Peyer's patch (tissue), 4 donors: ENCODE data around the gene SNX12. TPM values are rescaled to one million over a fixed set of nuclear protein-coding genes. Genes with fewer than 3 reads are reported as not detected.
A peak's percentile ranks its signal among the peaks of the same experiment; 100 is the strongest.

Source experiments
- DNase-seq, 3 donors: peaks; one replicate each; pipeline ENCODE4 v3.0.0-alpha.2; 2017 to 2019
- H3K27ac ChIP-seq, 4 donors: fragments of 200-600 bp; sonication (generic); one replicate each; pipeline ENCODE4 v1.5.1; 2016 to 2019
- H3K27me3 ChIP-seq, 2 donors: fragments of 200-600 bp; sonication (generic); one replicate each; pipeline ENCODE4 v1.5.1; 2019
- H3K36me3 ChIP-seq, 3 donors: fragments of 200-600 bp; sonication (generic); one replicate each; pipeline ENCODE4 v1.5.1; 2016 to 2019
- H3K4me1 ChIP-seq, 4 donors: fragments of 200-600 bp; sonication (generic); one replicate each; pipeline ENCODE4 v1.5.1; 2016 to 2019
- H3K4me3 ChIP-seq, 4 donors: fragments of 200-600 bp; sonication (generic); 1 replicate in 3 of 4; 2 replicates in 1 of 4; pipeline ENCODE4 v1.5.1; 2016 to 2019; ENCODE audit warnings: mild to moderate bottlenecking in 1 of 4
- H3K9me3 ChIP-seq, 4 donors: fragments of 200-600 bp; sonication (generic); one replicate each; pipeline ENCODE4 v1.5.1; 2016 to 2019; ENCODE audit warnings: mild to moderate bottlenecking in 1 of 4
- CTCF ChIP-seq, 6 experiments: fragments of 450-650 bp in 4 of 6; fragments of 200-600 bp in 2 of 6; sonication (generic) in 1 of 6; IDR thresholded peaks; one replicate each; pipeline ENCODE4 v1.5.1; 2017 to 2019; ENCODE audit warnings: antibody characterized with exemption in 6 of 6, mild to moderate bottlenecking in 3 of 6, moderate library complexity in 1 of 6
- POLR2A ChIP-seq, 2 donors: fragments of 450-650 bp; IDR thresholded peaks; one replicate each; pipeline ENCODE4 v1.5.1; 2017; ENCODE audit warnings: antibody characterized with exemption in 2 of 2, mild to moderate bottlenecking in 2 of 2, moderate library complexity in 2 of 2
- total RNA-seq, 4 donors: library from RNA; depleted of rRNA; stranded (reverse); fragments of >200 nt; gene quantifications; one replicate each; pipeline ENCODE4 v1.1.0, GENCODE V29; 2016

The SNX12 gene
- 100 to 1,000 TPM in 1 of 4 donors, 10 to 100 TPM in 3; 62.7 to 108 (median 67.5) TPM for total RNA-seq

- TF ChIP-seq CTCF (IDR thresholded peaks at IDR 0.05) (peak in 4 of 6 experiments; percentile 85 to 92 (median 88)), POLR2A (IDR thresholded peaks at IDR 0.05) (peak; percentile 42 to 60)
- peak within 1 kb of the TSS; percentile 46 to 73 (median 64) for H3K4me3 ChIP-seq
- peak; percentile 85 to 96 (median 90) for DNase-seq
Measured at GRCh38 chrX:71068044-71068918, at the start of gene SNX12. Gene SNX12 (minus strand): TSS chrX:71068334. CDS start chrX:71068306, 28 bp downstream.

GRCh38 chrX:71117358-71117757, 49.2 kb upstream of the SNX12 start:
- Histone ChIP-seq H3K36me3 (peaks cover 0 to 16% (median 0%) of the 10 kb centered on the region in 3 donors), H3K27ac (peak overlapping the region in 1 of 4 donors; percentile 82), H3K9me3 (no peaks in the 10 kb centered on the region), H3K27me3 (no peaks in the 10 kb centered on the region), H3K4me3 (no peak overlapping the region), H3K4me1 (peaks cover 0 to 11% (median 0%) of the 10 kb centered on the region in 4 donors)
- DNase-seq = no peak
- TF ChIP-seq CTCF (IDR thresholded peaks at IDR 0.05) (no peak), POLR2A (IDR thresholded peaks at IDR 0.05) (no peak)

More at GRCh38 chrX:71068044-71068918, at the start of gene SNX12:
- Histone ChIP-seq H3K27ac (peak within 1 kb of the TSS; percentile 74 to 91 (median 85)), H3K27me3 (no peaks in the 10 kb centered on the region), H3K36me3 (no peaks in the 10 kb centered on the region), H3K9me3 (no peaks in the 10 kb centered on the region), H3K4me1 (peaks cover 0 to 8% (median 2%) of the 10 kb centered on the region in 4 donors)

- peak overlapping the region; percentile 9 to 48 (median 38) for H3K4me3 ChIP-seq
- TF ChIP-seq CTCF (IDR thresholded peaks at IDR 0.05) (no peak), POLR2A (IDR thresholded peaks at IDR 0.05) (no peak)
- no peaks in the 10 kb centered on the region for H3K36me3 ChIP-seq
- H3K27ac ChIP-seq = peak overlapping the region; percentile 75 to 87 (median 78)
- no peaks in the 10 kb centered on the region for H3K9me3 ChIP-seq
- H3K4me1 ChIP-seq = no peaks in the 10 kb centered on the region
- no peaks in the 10 kb centered on the region for H3K27me3 ChIP-seq
- DNase-seq = no peak
Measured at GRCh38 chrX:71111921-71112431, 43.8 kb upstream of the SNX12 start.

GRCh38 chrX:71111141-71111843, 43.2 kb upstream of the SNX12 start, which contains the start of gene IL2RG:
Gene IL2RG (minus strand): TSS chrX:71111577. CDS start chrX:71111539, 38 bp downstream.
- H3K36me3 ChIP-seq = no peaks in the 10 kb centered on the region
- H3K4me3 ChIP-seq = peak within 1 kb of the TSS; percentile 36 to 48 (median 44)
- peak within 1 kb of the TSS; percentile 75 to 87 (median 78) for H3K27ac ChIP-seq
- peak; percentile 70 to 79 for TF ChIP-seq POLR2A (IDR thresholded peaks at IDR 0.05)
- TF ChIP-seq CTCF (IDR thresholded peaks at IDR 0.05) = no peak
- H3K9me3 ChIP-seq = no peaks in the 10 kb centered on the region
- no peaks in the 10 kb centered on the region for H3K27me3 ChIP-seq
- H3K4me1 ChIP-seq = no peaks in the 10 kb centered on the region
- DNase-seq = peak; percentile 66 to 92 (median 85)

GRCh38 chrX:71109051-71109450, 40.9 kb upstream of the SNX12 start:
- H3K4me1 ChIP-seq = peaks cover 0 to 4% (median 0%) of the 10 kb centered on the region in 4 donors
- H3K9me3 ChIP-seq = no peaks in the 10 kb centered on the region
- TF ChIP-seq POLR2A (IDR thresholded peaks at IDR 0.05) = no peak
- TF ChIP-seq CTCF (IDR thresholded peaks at IDR 0.05) = no peak
- DNase-seq = no peak
- no peaks in the 10 kb centered on the region for H3K36me3 ChIP-seq
- peak overlapping the region in 1 of 4 donors; percentile 78 for H3K27ac ChIP-seq
- H3K27me3 ChIP-seq = no peaks in the 10 kb centered on the region
- H3K4me3 ChIP-seq = peak overlapping the region in 2 of 4 donors; percentile 9 to 48
